H7 (cell line): ENCODE data around the gene ACAT1. TPM values are rescaled to one million over a fixed set of nuclear protein-coding genes. Genes with fewer than 3 reads are reported as not detected.
"Not testable (repeated sequence)": the region's sequence is repeated elsewhere in the genome, so short reads cannot be mapped to it uniquely, and the experiment has no call there.

Source experiments
- DNase-seq: peaks from one replicate; pipeline ENCODE4 v3.0.0; 2012
- H3K27me3 ChIP-seq: 2 replicates; pipeline ENCODE4 v1.6.0; 2011; ENCODE audit warnings: mild to moderate bottlenecking, low read length; ENCODE audit not compliant: control insufficient read depth, insufficient read depth
- H3K36me3 ChIP-seq: replicated peaks from 2 replicates; pipeline ENCODE4 v1.5.1; 2011; ENCODE audit warnings: low read length; ENCODE audit not compliant: control insufficient read depth, insufficient read depth
- H3K4me3 ChIP-seq: 2 replicates; pipeline ENCODE4 v1.5.1; 2011; ENCODE audit warnings: low read depth, mild to moderate bottlenecking, control low read depth, low read length, moderate library complexity; ENCODE audit not compliant: insufficient read depth
- total RNA-seq: library from RNA; depleted of rRNA; stranded (reverse); fragments of >200 nt; shearing (Covaris generic); gene quantifications from 2 replicates; pipeline ENCODE4 v1.2.3, GENCODE V29; 2014; rRNA removed

Gene ACAT1
- 28.9 and 39.1 TPM in 2 replicates for total RNA-seq

- Histone ChIP-seq H3K4me3 (peak within 1 kb of the TSS; percentile 84), H3K27me3 (peaks cover 3% of the 10 kb centered on the region; the same call in 1 of the 2 replicates), H3K36me3 (no peaks in the 10 kb centered on the region)
- DNase-seq = peak; percentile 96
These were observed at the start of gene ACAT1 for GRCh38 chr11:108121274-108122155. Gene ACAT1, plus strand, starts transcription at chr11:108121567. Its CDS starts 40 bp downstream, at chr11:108121607.

GRCh38 chr11:108084811-108085210 lies 36.6 kb upstream of the ACAT1 start:
- no peak for DNase-seq
- Histone ChIP-seq H3K27me3 (no peaks in the 10 kb centered on the region), H3K4me3 (no peak overlapping the region), H3K36me3 (no peaks in the 10 kb centered on the region; the same call in 1 of the 2 replicates)

GRCh38 chr11:108085672-108086071 lies 35.7 kb upstream of the ACAT1 start:
- H3K27me3 ChIP-seq = no peaks in the 10 kb centered on the region
- no peaks in the 10 kb centered on the region; the same call in 1 of the 2 replicates for H3K36me3 ChIP-seq
- DNase-seq = no peak
- no peak overlapping the region for H3K4me3 ChIP-seq

- DNase-seq = no peak
- Histone ChIP-seq H3K4me3 (no peak overlapping the region), H3K36me3 (peaks cover 5% of the 10 kb centered on the region; the same call in 1 of the 2 replicates), H3K27me3 (no peaks in the 10 kb centered on the region)
These were observed 29.2 kb upstream of the ACAT1 start for GRCh38 chr11:108092134-108092533.

- no peak for DNase-seq
- Histone ChIP-seq H3K27me3 (no peaks in the 10 kb centered on the region), H3K4me3 (no peak overlapping the region), H3K36me3 (peaks cover 5% of the 10 kb centered on the region; the same call in 1 of the 2 replicates)
These were observed 28.1 kb upstream of the ACAT1 start for GRCh38 chr11:108093128-108093904.

- H3K4me3 ChIP-seq = no peak overlapping the region
- DNase-seq = no peak
- H3K27me3 ChIP-seq = no peaks in the 10 kb centered on the region
- peaks cover 5% of the 10 kb centered on the region; the same call in 1 of the 2 replicates for H3K36me3 ChIP-seq
These were observed 24.2 kb upstream of the ACAT1 start for GRCh38 chr11:108097179-108097578.

- Histone ChIP-seq H3K4me3 (no peak overlapping the region), H3K36me3 (no peaks in the 10 kb centered on the region; the same call in 1 of the 2 replicates), H3K27me3 (no peaks in the 10 kb centered on the region)
- DNase-seq = no peak
These were observed 20.1 kb upstream of the ACAT1 start for GRCh38 chr11:108101090-108101775.

- no peak overlapping the region for H3K4me3 ChIP-seq
- no peaks in the 10 kb centered on the region for H3K36me3 ChIP-seq
- DNase-seq = no peak
- no peaks in the 10 kb centered on the region for H3K27me3 ChIP-seq
These were observed 10.2 kb upstream of the ACAT1 start for GRCh38 chr11:108111126-108111525.

- DNase-seq = no peak
- H3K4me3 ChIP-seq = no peak overlapping the region
- no peaks in the 10 kb centered on the region for H3K27me3 ChIP-seq
- no peaks in the 10 kb centered on the region for H3K36me3 ChIP-seq
These were observed 9.3 kb upstream of the ACAT1 start for GRCh38 chr11:108112057-108112456.

GRCh38 chr11:108115500-108116140 lies 5.7 kb upstream of the ACAT1 start:
- no peak overlapping the region for H3K4me3 ChIP-seq
- no peaks in the 10 kb centered on the region for H3K27me3 ChIP-seq
- H3K36me3 ChIP-seq = no peaks in the 10 kb centered on the region
- DNase-seq = peak; percentile 23

GRCh38 chr11:108117746-108118371 lies 3.5 kb upstream of the ACAT1 start:
- peaks cover 3% of the 10 kb centered on the region; the same call in 1 of the 2 replicates for H3K27me3 ChIP-seq
- H3K36me3 ChIP-seq = no peaks in the 10 kb centered on the region
- H3K4me3 ChIP-seq = no peak overlapping the region
- peak; percentile 29 for DNase-seq

GRCh38 chr11:108120936-108121273 lies 462 bp upstream of the ACAT1 start:
- not testable (repeated sequence) for DNase-seq, H3K36me3 ChIP-seq, H3K27me3 ChIP-seq
- H3K4me3 ChIP-seq = peak overlapping the region; percentile 84

- DNase-seq = peak; percentile 20
- Histone ChIP-seq H3K36me3 (no peaks in the 10 kb centered on the region), H3K4me3 (peak overlapping the region; percentile 84), H3K27me3 (peaks cover 3% of the 10 kb centered on the region; the same call in 1 of the 2 replicates)
These were observed 830 bp downstream of the ACAT1 start for GRCh38 chr11:108122166-108122628.
